ENCODE results near the gene STON2.

The STON2 gene

GRCh38 chr14:81295958-81296923 lies 103.9 kb downstream of the STON2 start:
- no peak for DNase-seq

- DNase-seq = no peak
Measured at GRCh38 chr14:81289516-81289915, 110.6 kb downstream of the STON2 start.

DNA sequence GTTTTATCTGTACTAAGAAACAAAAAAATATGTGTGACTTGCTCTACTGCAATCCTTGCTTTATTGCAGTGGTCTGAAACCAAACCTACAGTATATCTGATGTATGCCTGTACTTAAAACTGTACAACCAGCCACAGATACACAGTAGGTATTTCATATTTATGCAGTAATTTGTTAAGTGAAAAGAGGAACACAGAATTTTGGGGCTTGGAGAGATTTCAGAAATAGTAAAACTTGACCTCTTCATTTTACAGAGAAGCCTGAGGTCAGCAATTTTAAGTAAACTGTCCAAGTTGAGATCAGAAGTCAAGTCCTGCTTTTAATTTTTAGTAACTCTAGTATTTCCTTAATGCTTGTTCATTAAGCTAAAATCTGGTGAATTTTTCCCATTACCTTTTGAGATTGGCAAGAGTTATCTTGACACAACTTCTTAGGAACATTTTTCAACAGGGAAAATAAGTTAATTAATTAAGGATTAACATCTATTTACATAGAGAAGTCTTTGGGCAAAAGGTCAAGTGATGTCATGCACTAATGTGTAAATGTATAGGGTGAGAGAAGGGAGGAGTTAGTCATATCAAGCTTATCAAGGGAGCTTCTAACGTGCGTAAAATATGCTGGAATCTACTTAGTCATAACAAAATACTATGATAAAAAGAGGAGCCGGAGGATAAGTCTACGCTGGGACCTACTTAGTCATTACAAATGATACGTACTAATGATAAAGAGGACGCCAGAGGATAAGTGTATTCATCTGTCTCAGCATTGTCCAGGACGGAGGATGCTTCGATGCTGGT lies 113.4 kb downstream of the STON2 start:
- DNase-seq = no peak

DNA sequence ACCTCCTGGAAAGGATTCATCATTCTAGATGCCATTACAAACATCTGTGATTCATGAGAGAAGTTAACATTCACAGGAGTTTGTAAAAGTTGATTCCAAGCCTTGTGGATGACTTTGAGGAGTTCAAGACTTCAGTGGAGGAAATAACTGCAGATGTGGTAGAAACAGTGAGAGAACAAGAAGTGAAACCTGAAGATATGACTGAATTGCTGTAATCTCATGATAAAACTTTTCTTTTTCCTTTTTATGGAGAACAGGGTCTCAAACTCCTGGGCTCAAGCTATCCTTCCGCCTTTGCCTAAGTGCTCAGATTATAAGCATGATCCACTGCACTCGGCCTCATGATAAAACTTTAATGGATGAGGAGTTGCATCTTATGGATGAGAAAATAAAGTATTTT lies 114.9 kb downstream of the STON2 start:
- no peak for DNase-seq

DNA sequence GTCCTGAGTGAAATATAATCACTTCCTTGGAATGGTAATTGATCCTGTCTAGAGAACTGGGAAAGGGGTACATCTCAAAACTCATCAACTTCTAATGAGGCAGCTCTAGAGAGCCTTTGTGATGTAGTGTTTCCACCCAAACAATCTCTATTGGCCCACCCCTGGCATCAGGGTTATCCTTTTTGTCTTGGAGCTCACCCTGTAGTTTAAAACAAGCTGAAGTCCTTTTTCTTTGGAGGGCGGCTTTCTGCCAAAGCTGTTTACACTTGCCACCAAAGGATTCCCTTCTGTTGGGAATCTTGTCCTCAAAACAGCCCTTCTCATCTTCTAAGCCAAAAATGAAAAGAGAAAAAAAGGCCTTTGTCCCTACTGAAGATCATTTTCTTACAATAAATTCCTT lies 118.8 kb downstream of the STON2 start:
- DNase-seq = no peak

DNA sequence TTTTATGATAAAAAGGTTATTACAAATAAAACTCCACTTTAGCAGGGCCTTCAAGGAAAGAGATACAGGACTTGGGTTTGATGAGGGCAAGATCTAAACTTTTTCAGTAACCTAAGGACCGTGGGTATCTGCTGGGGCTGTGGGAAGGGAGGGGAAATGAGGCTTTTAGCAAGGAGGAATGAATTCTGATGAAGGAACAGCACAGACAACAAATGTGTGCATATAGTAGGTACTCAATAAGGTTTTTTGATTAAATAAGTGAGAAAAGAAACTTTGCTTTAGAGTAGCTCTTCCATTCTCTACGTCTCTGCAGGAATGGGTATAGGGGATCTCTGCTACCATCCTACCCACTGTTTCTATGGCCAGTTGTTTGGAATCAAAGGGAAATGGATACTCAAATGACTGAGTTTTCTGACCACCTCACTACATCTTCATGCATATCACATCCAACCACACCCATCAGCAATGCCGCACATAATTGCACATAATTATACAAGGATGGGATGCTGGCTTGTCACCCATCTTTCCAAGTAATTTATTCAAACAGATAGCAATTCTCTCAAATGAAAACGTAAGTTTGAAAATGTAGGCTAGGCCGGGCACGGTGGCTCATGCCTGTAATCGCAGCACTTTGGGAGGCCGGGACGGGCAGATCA lies 119.9 kb downstream of the STON2 start:
- DNase-seq = no peak

GRCh38 chr14:81277096-81277495 lies 123.0 kb downstream of the STON2 start:
- no peak for DNase-seq

DNA sequence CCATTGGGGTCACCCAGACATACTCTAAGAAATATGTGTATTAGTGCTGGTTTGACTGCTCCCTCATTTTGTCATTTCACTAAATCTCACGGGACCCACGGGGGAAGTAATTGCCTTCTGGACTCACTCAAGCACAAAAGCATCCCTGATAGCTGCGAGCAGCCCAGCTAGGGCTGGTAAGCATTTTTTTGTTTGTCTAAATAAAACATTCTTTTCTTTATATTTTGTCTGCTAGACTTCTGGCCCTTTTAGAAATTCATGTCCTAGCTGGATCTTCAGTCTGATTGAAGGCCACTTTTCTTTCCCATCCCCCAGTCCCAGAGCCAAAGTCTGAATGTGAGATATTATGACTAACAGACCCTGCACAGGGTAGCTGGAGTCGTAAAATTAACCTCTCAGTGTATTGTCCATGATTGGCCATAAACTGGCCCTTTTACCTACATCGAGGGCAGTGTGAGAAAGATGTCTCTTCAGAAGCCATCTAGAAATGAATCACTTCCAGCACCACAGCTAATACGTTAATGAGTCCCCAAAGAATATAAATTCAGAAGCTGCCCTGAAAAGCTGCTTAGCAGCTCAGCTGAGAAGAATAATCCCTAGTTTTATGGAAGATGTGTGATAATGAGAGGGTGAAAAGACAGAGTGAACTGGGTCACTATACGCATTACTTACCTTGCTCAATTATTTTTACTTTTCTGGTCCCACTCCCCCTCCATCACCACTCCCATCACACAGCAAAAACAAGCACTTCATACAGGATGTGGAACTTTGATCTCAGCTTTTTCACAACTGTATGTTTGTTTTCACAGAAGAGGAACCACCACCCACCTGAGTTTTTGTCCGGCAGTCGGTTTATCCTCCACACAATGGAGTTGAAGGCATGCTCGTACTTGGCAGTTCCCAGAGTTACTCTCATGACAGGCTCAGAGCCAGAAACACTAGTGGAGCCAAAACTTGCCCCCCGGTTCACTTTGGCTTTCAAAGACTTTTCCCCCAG lies 123.8 kb downstream of the STON2 start:
- no peak for DNase-seq

DNA sequence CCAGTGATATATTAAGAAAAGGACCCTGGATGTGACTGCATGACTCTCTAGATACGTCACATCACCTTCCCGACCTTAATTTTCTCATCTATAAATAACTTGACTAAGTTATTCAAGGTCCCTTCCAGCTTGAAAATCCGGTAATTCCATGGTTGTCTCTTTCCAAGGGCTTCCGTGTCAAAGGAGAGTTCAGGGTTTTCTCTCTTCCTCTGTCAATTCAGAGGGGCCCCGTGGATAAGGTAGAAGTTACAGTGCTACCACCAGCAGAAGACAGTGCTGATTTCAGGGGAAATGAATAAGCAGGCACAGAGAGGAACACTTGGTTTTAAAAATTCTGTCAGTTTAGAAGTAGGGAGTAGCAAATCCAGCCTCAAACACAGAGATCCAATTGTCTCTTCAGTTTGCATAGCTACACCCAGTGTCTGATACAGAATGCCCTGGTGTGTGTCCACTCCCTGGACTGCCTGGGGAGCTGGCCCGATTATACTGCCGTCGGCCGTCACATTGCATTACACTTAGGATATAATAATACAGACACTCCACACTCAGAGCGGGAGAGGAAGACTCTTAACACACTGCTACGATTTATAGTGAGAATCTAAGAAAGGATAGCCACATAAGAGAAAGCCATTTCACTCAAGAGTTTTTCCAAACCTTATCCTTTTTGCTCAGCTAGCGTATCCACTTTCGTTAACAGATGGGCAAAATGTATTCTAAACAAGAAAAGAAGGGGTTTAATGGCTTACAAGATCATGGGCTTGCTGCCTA lies 124.6 kb downstream of the STON2 start:
- no peak for DNase-seq

GRCh38 chr14:81273961-81274575 lies 126.1 kb downstream of the STON2 start:
- DNase-seq = no peak

DNA sequence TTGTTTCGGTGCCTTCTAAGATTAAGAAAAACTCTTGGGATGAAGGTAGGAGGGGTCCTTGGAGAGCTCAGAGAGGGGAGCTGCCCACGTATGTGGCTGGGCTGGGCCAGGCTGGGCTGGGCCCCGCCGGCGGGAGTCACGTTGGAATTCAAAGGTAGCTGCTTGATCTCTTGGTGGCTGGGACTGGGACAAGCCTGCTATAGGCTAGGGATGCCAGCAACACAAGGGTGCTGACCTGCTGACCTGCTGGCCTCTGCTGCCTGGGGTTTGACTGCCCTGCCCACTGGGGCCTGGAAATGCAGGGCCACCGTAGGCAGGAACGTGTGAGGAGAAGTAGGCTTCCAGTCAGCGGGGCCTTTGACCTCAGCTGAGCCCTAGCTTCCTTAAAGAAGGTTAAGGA lies 126.6 kb downstream of the STON2 start:
- DNase-seq = no peak

DNA sequence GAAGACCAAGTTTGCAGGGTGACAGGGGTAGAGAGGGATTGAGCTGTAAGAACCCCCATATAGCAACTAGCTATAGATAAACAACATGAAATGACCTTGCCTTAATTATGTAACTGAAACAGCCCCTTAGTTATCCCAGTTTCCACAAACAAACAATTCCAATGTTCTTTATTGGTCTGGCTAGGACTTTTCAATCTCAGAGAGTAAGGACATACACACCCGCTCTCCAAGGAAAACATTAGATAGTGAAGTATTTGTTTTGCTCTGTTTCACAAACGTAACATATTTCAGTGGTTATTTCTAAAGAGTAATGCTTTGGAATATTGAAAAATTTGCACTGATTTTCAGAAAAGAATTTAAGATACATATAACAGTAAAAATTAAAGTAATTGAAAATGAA lies 127.8 kb downstream of the STON2 start:
- no peak for DNase-seq

GRCh38 chr14:81269979-81270375 lies 130.1 kb downstream of the STON2 start:
- no peak for DNase-seq

DNA sequence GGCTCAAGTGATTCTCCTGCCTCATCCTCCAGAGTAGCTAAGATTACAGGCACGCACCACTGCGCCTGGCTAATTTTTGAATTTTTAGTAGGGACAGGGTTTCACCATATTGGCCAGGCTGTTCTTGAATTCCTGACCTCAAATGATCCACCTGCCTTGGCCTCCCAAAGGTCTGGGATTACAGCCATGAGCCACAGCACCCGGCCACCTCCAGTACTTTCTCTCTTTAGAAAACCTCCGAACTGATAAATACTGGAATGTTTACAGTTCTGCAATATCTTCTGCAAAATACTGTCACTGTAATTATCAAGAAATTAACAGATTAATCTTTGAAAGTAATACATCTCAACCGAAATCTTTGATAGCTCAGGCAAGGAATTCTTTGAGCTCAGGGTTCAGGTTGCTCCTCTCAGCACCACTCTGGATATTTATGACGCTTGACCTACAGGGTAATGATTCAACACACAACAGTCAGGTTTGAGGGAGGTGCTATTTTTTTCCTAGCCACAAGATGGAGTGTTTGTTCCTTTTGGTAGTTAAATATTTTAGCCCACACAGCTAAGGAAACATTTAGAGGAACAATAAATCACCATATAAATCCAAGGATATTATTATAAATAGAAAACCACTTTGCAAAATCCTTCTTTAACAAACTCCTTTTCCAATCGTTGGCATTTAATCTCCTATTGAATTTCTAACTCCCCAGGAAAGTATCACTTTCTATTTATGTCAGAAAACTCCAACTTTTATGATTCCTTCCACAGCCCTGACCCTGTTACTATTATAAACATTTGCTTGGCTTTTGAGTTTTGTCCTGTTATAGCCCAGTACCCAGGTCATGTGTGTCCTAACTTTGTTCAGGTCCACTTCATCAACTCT lies 130.8 kb downstream of the STON2 start:
- DNase-seq = peak; percentile 16

- no peak for DNase-seq
Measured at GRCh38 chr14:81268016-81268416, 132.1 kb downstream of the STON2 start.

- no peak for DNase-seq
Measured at GRCh38 chr14:81265636-81266169, 134.4 kb downstream of the STON2 start.

- DNase-seq = no peak
Measured at GRCh38 chr14:81264671-81265070, 135.5 kb downstream of the STON2 start.

DNA sequence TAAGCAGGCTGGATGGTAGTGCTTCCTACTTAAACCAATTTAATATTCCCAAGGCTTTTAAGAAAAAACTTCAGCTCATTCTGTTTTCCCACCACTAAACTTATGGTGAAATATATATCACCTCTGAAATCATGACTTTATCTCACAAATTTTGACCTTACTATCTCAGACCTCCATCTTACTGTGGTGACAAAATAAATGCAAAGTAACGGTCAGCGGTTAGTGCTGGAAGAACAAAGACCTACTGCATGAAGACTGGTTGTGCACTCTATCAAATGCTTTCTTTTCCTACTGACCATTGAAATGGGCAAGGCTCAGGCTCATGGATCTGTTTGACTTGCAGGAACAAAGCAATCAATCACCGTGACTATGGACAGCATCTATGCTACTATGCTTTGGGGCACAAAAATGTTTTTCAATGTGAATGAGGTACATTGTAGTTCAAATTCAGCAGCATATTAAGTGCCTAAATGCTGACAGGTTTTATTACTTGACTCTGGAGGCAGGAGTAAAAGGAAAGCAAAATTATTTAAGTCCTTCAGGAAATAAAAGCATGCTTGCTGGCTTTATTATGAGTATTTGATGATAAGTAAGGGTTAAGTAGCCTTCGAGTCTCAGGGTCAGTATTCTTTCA lies 136.2 kb downstream of the STON2 start:
- DNase-seq = no peak

- DNase-seq = no peak
Measured at GRCh38 chr14:81261176-81261575, 138.9 kb downstream of the STON2 start.

All from activated gamma-delta T cell treated with Interleukin-2 at 50 U/mL for 16 hours (primary cell).